HPDE6-E6E7 (cell line): ENCODE data around the gene IMMP2L.
"Not testable (repeated sequence)": the region's sequence is repeated elsewhere in the genome, so short reads cannot be mapped to it uniquely, and the experiment has no call there.

ENCODE experiments used
- DNase-seq: peaks from one replicate; pipeline ENCODE4 v3.0.0; 2011; ENCODE audit warnings: missing footprints; ENCODE audit errors: extremely low spot score

IMMP2L gene

GRCh38 chr7:111460695-111461094, 101.6 kb downstream of the IMMP2L start:
- DNase-seq = no peak

DNA sequence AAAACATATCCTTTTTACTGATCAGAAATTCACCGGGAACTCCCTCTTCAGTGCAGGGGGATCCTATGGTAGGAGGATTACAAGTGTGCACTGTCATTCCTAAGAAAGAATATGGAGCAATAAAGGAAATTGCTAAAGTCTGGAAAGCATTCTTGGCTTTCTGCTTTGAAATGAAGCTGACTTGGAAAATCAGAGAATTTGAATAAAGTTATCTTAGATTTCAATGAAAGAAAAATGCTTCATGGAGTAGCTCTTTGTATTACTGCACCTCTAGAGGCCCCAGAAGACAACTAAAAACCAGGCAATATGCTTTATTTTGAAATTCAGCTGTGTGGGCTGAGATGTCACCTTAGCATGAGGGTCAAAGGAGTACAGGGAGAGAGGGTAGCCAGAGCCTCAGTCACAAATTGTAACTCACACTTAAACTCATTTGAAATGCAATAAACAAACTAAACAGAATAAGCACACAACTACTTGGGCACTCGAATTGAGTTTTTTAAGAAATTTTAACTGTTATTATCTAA, 102.5 kb downstream of the IMMP2L start:
- DNase-seq = no peak

- no peak for DNase-seq
These were observed 103.1 kb downstream of the IMMP2L start for GRCh38 chr7:111459065-111459756.

GRCh38 chr7:111450705-111451104, 111.6 kb downstream of the IMMP2L start:
- not testable (repeated sequence) for DNase-seq

GRCh38 chr7:111447502-111447901, 114.8 kb downstream of the IMMP2L start:
- DNase-seq = not testable (repeated sequence)

- no peak for DNase-seq
These were observed 122.3 kb downstream of the IMMP2L start for GRCh38 chr7:111439977-111440376.

GRCh38 chr7:111438369-111439289, 123.7 kb downstream of the IMMP2L start:
- DNase-seq = peak; percentile 5

DNA sequence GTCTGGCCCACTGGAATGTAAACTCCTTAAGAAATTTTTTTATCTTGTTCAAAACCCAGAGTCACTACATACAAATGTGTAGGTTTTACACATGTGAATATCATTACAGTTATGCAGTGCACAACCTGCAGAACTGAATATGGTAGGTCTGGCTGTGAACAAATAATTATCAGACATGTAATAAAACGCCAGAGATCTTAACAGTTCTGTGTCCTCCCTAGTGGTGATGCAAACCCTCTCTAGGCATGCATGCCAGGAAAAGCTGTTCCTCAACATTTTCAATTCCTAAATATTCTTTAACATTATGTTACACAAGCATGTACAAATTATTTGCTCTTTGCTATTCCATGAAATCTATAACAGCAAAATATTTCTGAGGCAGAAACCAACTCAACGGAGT, 124.6 kb downstream of the IMMP2L start:
- DNase-seq = no peak

DNA sequence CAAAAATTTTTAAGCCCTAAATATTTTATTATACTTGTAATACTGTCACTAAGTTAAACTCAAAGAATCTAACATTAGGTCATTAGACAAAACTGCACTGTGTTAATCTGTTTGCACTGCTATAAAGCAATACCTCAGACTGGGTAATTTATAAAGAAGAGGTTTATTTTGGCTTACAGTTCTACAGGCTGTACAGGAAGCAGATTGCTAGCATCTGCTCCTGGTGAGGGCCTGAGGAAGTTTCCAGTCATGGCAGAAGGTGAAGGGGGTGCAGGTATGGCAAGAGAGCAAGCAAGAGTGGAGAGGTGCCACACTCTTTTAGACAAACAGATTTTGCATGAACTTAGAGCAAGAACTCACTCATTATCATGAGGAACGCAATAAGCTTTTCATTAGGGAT, 125.7 kb downstream of the IMMP2L start:
- DNase-seq = no peak

GRCh38 chr7:111433426-111433825, 128.9 kb downstream of the IMMP2L start:
- DNase-seq = no peak

DNA sequence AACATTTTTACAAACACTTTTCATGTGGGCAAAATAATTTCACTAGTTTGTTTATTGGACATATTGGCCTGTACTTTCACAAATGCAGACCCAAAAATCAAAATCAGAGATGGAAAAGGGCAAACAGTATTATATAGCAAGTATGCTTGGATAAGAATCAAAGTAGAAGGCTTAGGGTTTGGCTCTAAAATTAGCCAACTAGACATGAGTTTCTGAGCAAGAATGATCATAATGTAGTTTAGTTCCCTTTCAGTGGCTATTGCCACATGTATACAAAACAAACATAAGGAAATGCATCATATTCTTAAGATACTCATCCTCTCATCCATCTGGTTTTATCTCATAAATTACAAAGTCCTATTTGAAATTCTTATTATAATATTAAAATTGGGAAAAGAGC, 132.5 kb downstream of the IMMP2L start:
- DNase-seq = no peak

DNA sequence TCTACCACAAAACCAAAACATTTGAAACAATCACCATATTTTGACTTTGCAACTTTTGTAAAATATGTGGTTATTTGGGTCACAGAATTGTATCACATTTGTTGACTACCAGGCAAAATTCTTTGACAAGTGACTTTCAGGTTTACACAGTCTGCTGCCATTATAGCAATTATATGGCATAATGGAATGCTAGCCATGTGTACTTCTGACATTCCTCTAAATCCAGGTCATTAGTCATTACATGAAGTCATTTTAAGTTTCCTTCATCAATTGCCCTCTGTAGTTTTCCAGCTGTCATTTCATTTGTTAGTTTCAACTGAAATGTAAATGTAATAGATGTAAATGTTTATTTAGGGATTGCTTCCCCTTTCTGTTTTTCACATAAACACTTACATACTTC, 137.5 kb downstream of the IMMP2L start:
- DNase-seq = no peak

- DNase-seq = no peak
These were observed 147.9 kb downstream of the IMMP2L start for GRCh38 chr7:111414374-111414773.

- DNase-seq = no peak
These were observed 148.6 kb downstream of the IMMP2L start for GRCh38 chr7:111413739-111414138.

DNA sequence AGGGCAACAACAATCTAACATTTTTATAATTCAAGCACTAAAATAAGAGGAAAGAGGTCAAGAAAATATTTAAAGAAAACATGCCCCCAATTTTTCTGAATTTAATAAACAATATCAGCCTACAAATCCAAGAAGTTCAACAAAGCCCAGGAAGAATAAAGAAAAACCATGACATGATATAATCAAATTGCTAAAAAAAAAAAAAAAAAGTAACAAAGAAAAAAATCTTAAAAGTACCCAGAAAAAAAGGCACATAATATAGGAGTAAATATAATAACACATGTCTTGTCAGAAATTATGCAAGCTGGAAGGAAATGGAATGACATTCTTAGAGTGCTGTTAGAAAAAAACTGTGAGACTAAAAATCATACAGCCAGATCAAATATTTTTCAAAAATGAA, 151.4 kb downstream of the IMMP2L start:
- DNase-seq = no peak

GRCh38 chr7:111409714-111410422, 152.4 kb downstream of the IMMP2L start:
- DNase-seq = no peak

- DNase-seq = no peak
These were observed 153.6 kb downstream of the IMMP2L start for GRCh38 chr7:111408724-111409123.

- DNase-seq = no peak
These were observed 155.0 kb downstream of the IMMP2L start for GRCh38 chr7:111407258-111407657.

DNA sequence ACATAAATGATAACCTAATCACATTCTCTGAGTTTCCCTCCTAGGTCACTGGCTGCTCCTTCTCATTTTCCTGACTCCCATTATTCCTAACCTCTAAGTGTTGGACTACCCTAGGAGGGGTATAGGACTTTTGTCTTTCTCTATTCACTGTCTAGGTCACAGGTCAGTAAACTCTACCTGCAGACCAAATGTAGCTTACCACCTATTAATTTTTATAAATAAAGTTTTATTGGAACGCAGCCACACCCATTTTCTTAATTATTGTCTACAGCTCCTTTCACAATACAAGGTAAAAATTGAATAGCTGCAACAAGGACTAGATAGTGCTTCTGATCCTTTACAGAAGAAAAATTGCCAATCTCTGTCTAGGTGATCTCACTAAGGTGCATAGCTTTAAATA, 156.7 kb downstream of the IMMP2L start:
- no peak for DNase-seq

GRCh38 chr7:111401516-111401915, 160.8 kb downstream of the IMMP2L start:
- DNase-seq = no peak

- no peak for DNase-seq
These were observed 162.2 kb downstream of the IMMP2L start for GRCh38 chr7:111400088-111400487.

DNA sequence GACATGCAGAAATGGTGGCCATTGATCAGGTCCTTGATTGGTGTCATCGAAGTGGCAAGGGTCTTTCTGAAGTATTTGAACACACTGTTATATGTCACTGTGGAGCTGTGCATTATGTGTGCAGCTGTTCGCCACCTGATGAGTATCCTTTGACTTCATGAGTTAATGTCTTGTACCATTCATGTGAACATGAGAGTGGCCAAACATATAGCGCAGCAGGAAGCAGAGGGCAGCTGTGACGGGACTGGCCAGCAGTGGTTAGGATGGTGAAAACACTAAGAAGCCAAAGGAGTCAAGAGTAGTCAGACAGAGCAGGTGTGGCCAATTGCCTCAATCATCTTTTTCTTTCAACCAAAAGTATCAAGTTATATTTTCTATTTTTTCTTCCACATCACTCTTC, 167.4 kb downstream of the IMMP2L start:
- no peak for DNase-seq
